HepG2 (cell line): ENCODE results near the gene SRCIN1. TPM values are rescaled to one million over a fixed set of nuclear protein-coding genes. Genes with fewer than 3 reads are reported as not detected.

Experiments
- ADNP ChIP-seq: sonication (generic); formaldehyde crosslinking; IDR thresholded peaks from 2 replicates; pipeline ENCODE4 v1.4.0; 2020; ENCODE audit warnings: missing genetic modification reagents
- HIVEP1 ChIP-seq: sonication (generic); formaldehyde crosslinking; IDR thresholded peaks from 2 replicates; pipeline ENCODE4 v1.4.0; 2020; ENCODE audit warnings: mild to moderate bottlenecking, missing genetic modification reagents
- HOXA9 ChIP-seq: sonication (generic); formaldehyde crosslinking; IDR thresholded peaks from 2 replicates; pipeline ENCODE4 v1.8.1; 2022; ENCODE audit warnings: missing genetic modification reagents, mild to moderate bottlenecking, moderate library complexity, borderline replicate concordance
- NAIF1 ChIP-seq: sonication (generic); formaldehyde crosslinking; IDR thresholded peaks from 2 replicates; pipeline ENCODE4 v1.5.0; 2020; ENCODE audit warnings: mild to moderate bottlenecking, missing genetic modification reagents, borderline replicate concordance
- RFX3 ChIP-seq: IDR thresholded peaks from 2 replicates; pipeline ENCODE4 v1.6.1; 2016; ENCODE audit warnings: missing biosample characterization, missing genetic modification reagents
- RFX5 ChIP-seq: IDR thresholded peaks from 2 replicates; pipeline ENCODE4 v1.6.1; 2011; ENCODE audit warnings: low read depth, low read length, improper control_type of control experiment
- SAFB2 ChIP-seq: sonication (generic); formaldehyde crosslinking; IDR thresholded peaks from 2 replicates; pipeline ENCODE4 v1.5.1; 2020; ENCODE audit warnings: missing genetic modification reagents, low read depth, mild to moderate bottlenecking, borderline replicate concordance
- SALL1 ChIP-seq: sonication (generic); formaldehyde crosslinking; IDR thresholded peaks from 2 replicates; pipeline ENCODE4 v1.8.0; 2022; ENCODE audit warnings: mild to moderate bottlenecking, missing genetic modification reagents
- SIX4 ChIP-seq: sonication (generic); formaldehyde crosslinking; IDR thresholded peaks from 2 replicates; pipeline ENCODE4 v1.4.0; 2020; ENCODE audit warnings: missing genetic modification reagents
- SRSF9 ChIP-seq: fragments of 200-400 bp; formaldehyde crosslinking; IDR thresholded peaks from 2 replicates; pipeline ENCODE4 v1.6.1; 2018; ENCODE audit warnings: borderline replicate concordance, mild to moderate bottlenecking, low read depth, low read length; ENCODE audit not compliant: insufficient read depth, poor library complexity, severe bottlenecking
- TBL1XR1 ChIP-seq: fragments of 150-350 bp; IDR thresholded peaks from 2 replicates; pipeline ENCODE4 v1.6.1; 2014; ENCODE audit warnings: borderline replicate concordance, low read length; ENCODE audit not compliant: partially characterized antibody
- ZIK1 ChIP-seq: sonication (generic); formaldehyde crosslinking; IDR thresholded peaks from 2 replicates; pipeline ENCODE4 v1.5.0; 2020; ENCODE audit warnings: mild to moderate bottlenecking, low read depth, missing genetic modification reagents, borderline replicate concordance
- ZMAT3 ChIP-seq: sonication (generic); formaldehyde crosslinking; conservative IDR thresholded peaks from 2 replicates; pipeline ENCODE4 v1.7.0; 2021; ENCODE audit warnings: missing genetic modification reagents
- ZNF160 ChIP-seq: sonication (generic); formaldehyde crosslinking; IDR thresholded peaks from 2 replicates; pipeline ENCODE4 v1.8.0; 2022; ENCODE audit warnings: mild to moderate bottlenecking, inconsistent platforms, missing genetic modification reagents
- ZNF549 ChIP-seq: sonication (generic); formaldehyde crosslinking; IDR thresholded peaks from 2 replicates; pipeline ENCODE4 v1.5.0; 2020; ENCODE audit warnings: missing genetic modification reagents
- ZNF776 ChIP-seq: sonication (generic); formaldehyde crosslinking; IDR thresholded peaks from 2 replicates; pipeline ENCODE4 v1.4.0; 2020; ENCODE audit warnings: mild to moderate bottlenecking, missing genetic modification reagents
- ZSCAN9 ChIP-seq: IDR thresholded peaks from 2 replicates; pipeline ENCODE4 v1.6.1; 2016; ENCODE audit warnings: borderline replicate concordance
- polyA plus RNA-seq, 8 experiments: library from polyadenylated mRNA; depleted of rRNA in 3 of 8; stranded (reverse) in 7 of 8; unstranded in 1 of 8; fragments of >200 nt; fragmentation: Illumina TruSeq in 4 of 8; extraction: Trizol in 4 of 8; gene quantifications; 2 replicates each; pipeline versions ENCODE4 v1.2.1 to v1.2.3, GENCODE V29; 2011 to 2016; ENCODE audit warnings: low read depth in 4 of 8, missing spikeins in 1 of 8, mixed read lengths in 1 of 8; ENCODE audit not compliant: insufficient read depth in 1 of 8
- total RNA-seq, 5 experiments: library from RNA; depleted of rRNA; stranded (reverse); fragments of >200 nt; fragmentation: Illumina TruSeq; extraction: Trizol; gene quantifications; 2 replicates each; pipeline ENCODE4 v1.2.3, GENCODE V29; 2016; ENCODE audit warnings: low read depth in 1 of 5
- TF ChIP-seq, protein P1 (sequence below): sonication (generic); formaldehyde crosslinking; IDR thresholded peaks from 2 replicates; pipeline ENCODE4 v1.4.0; 2020; ENCODE audit warnings: mild to moderate bottlenecking, low read depth, missing genetic modification reagents
- TF ChIP-seq, protein P2 (sequence below): sonication (generic); formaldehyde crosslinking; IDR thresholded peaks from 2 replicates; pipeline ENCODE4 v1.8.0; 2022; ENCODE audit warnings: mild to moderate bottlenecking, missing genetic modification reagents; ENCODE audit not compliant: insufficient replicate concordance
- TF ChIP-seq, protein P3 (sequence below): sonication (generic); formaldehyde crosslinking; IDR thresholded peaks from 2 replicates; pipeline ENCODE4 v1.4.0; 2020; ENCODE audit warnings: missing genetic modification reagents
- TF ChIP-seq, protein P4 (sequence below): sonication (generic); formaldehyde crosslinking; IDR thresholded peaks from 2 replicates; pipeline ENCODE4 v1.4.0; 2020; ENCODE audit warnings: missing genetic modification reagents

Gene SRCIN1
- total and polyA plus RNA-seq, 2 of the 13 experiments (the other 11 are each of a cell fraction or from before 2014, with no cell fraction given): 1.2 to 9.6 TPM

DNA sequence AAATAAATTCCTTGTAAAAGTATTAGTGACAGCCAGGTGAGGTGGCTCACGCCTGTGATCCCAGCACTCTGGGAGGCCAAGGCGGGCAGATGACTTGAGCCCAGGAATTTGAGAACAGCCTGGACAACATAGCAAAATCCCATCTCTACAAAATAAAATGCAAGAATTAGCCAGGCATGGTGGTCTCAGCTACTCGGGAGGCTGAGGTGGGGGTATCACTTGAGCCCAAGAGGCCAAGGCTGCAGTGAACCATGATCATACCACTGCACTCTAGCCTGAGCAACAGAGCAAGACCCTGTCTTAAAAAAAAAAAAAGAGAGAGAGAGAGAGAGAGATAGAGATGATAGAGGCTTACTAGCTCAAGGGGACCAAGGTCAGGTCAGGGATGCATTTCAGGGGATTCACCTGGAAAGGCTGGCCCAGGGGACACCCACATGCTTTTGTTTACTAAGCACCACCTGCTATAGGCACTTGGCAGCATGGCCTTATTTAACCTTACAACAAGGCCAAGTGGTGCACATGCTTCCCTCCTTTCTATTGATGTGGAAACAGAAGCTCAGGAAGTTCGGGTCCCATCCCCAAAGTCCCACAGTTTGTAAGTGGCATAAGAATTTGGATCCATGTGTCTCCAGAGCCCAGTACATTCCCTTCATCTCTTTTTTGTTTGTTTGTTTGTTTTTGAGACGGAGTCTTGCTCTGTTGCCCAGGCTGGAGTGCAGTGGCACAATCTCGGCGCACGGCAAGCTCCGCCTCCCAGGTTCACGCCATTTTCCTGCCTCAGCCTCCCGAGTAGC is 12.4 kb upstream of the SRCIN1 start (continued):
- TF ChIP-seq HIVEP1: peak; percentile 66; the same call in 1 of the 2 replicates
- TF ChIP-seq RFX3 (CRISPR knock-in tag): no peak
- no peak for TF ChIP-seq SRSF9
- TF ChIP-seq TBL1XR1: no peak
- no peak for TF ChIP-seq ZIK1 (CRISPR knock-in tag)
- TF ChIP-seq SAFB2: no peak
- TF ChIP-seq, protein P1, sequence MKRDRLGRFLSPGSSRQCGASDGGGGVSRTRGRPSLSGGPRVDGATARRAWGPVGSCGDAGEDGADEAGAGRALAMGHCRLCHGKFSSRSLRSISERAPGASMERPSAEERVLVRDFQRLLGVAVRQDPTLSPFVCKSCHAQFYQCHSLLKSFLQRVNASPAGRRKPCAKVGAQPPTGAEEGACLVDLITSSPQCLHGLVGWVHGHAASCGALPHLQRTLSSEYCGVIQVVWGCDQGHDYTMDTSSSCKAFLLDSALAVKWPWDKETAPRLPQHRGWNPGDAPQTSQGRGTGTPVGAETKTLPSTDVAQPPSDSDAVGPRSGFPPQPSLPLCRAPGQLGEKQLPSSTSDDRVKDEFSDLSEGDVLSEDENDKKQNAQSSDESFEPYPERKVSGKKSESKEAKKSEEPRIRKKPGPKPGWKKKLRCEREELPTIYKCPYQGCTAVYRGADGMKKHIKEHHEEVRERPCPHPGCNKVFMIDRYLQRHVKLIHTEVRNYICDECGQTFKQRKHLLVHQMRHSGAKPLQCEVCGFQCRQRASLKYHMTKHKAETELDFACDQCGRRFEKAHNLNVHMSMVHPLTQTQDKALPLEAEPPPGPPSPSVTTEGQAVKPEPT (CRISPR knock-in tag): 0 out of 2 replicates have a peak, but pooled peaks have one; percentile 22
- peak; percentile 40; the same call in 1 of the 2 replicates for TF ChIP-seq NAIF1
- TF ChIP-seq SALL1 (CRISPR knock-in tag): peak; percentile 89
- no peak for TF ChIP-seq RFX5
- TF ChIP-seq, protein P2, sequence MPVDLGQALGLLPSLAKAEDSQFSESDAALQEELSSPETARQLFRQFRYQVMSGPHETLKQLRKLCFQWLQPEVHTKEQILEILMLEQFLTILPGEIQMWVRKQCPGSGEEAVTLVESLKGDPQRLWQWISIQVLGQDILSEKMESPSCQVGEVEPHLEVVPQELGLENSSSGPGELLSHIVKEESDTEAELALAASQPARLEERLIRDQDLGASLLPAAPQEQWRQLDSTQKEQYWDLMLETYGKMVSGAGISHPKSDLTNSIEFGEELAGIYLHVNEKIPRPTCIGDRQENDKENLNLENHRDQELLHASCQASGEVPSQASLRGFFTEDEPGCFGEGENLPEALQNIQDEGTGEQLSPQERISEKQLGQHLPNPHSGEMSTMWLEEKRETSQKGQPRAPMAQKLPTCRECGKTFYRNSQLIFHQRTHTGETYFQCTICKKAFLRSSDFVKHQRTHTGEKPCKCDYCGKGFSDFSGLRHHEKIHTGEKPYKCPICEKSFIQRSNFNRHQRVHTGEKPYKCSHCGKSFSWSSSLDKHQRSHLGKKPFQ (CRISPR knock-in tag): no peak
- TF ChIP-seq ADNP: no peak
- TF ChIP-seq ZNF776 (CRISPR knock-in tag): no peak
- peak; percentile 92 for TF ChIP-seq ZMAT3 (CRISPR knock-in tag)
- TF ChIP-seq ZNF549 (CRISPR knock-in tag): no peak
- no peak for TF ChIP-seq ZNF160
- peak; percentile 52; the same call in 1 of the 2 replicates for TF ChIP-seq SIX4
- no peak for TF ChIP-seq HOXA9 (CRISPR knock-in tag)
- TF ChIP-seq ZSCAN9 (CRISPR knock-in tag): no peak; the same call in 1 of the 2 replicates
- TF ChIP-seq, protein P3, sequence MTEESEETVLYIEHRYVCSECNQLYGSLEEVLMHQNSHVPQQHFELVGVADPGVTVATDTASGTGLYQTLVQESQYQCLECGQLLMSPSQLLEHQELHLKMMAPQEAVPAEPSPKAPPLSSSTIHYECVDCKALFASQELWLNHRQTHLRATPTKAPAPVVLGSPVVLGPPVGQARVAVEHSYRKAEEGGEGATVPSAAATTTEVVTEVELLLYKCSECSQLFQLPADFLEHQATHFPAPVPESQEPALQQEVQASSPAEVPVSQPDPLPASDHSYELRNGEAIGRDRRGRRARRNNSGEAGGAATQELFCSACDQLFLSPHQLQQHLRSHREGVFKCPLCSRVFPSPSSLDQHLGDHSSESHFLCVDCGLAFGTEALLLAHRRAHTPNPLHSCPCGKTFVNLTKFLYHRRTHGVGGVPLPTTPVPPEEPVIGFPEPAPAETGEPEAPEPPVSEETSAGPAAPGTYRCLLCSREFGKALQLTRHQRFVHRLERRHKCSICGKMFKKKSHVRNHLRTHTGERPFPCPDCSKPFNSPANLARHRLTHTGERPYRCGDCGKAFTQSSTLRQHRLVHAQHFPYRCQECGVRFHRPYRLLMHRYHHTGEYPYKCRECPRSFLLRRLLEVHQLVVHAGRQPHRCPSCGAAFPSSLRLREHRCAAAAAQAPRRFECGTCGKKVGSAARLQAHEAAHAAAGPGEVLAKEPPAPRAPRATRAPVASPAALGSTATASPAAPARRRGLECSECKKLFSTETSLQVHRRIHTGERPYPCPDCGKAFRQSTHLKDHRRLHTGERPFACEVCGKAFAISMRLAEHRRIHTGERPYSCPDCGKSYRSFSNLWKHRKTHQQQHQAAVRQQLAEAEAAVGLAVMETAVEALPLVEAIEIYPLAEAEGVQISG: peak; percentile 27; the same call in 1 of the 2 replicates
- TF ChIP-seq, protein P4, sequence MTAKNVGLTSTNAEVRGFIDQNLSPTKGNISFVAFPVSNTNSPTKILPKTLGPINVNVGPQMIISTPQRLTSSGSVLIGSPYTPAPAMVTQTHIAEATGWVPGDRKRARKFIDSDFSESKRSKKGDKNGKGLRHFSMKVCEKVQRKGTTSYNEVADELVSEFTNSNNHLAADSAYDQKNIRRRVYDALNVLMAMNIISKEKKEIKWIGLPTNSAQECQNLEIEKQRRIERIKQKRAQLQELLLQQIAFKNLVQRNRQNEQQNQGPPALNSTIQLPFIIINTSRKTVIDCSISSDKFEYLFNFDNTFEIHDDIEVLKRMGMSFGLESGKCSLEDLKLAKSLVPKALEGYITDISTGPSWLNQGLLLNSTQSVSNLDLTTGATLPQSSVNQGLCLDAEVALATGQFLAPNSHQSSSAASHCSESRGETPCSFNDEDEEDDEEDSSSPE (CRISPR knock-in tag): no peak
